ENCODE results near the gene ZNF516.

DNA sequence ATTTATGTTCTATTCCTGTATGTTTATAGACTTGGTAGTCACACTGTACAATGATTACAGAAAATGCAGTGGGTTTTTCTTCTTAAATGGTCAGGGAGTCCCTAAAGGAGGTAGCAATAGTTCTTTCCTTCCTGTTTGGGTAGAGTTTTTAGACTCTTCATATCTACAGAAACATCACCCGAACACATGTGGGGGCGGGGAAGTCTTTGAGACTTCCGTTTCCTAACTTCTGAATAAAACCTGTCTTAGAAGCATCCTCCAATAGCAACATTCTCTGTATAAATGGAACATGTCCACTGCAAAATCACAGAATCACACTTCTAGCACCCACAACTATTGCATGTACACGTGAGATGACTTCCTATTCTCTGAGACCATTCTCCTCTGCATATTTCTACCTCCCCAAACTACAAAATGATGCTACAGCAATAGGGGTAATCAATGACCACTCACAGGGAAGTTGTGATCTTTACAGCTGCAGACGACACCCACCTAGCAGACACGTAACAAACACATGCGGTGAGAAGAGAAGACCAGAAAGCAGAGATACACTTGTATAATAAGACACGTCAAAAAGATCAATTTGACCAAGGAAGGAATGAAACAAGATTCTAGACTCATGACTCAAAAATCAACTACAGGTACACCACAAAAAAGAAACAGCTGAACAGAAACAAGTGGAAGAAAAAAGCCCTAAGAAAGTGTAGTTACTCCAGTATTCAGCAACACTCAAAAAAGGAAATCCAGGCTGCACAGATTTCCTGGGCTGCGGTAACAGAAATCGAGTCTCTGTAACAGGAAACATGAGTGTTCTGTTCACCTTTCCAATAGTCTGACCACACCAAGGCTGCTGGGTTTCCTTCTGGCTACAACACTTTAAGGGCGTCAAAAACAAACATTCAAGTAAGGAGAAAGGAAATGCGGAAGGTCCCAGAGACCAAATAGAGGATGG is 120.4 kb downstream of the ZNF516 start:
- TF ChIP-seq, protein P1, sequence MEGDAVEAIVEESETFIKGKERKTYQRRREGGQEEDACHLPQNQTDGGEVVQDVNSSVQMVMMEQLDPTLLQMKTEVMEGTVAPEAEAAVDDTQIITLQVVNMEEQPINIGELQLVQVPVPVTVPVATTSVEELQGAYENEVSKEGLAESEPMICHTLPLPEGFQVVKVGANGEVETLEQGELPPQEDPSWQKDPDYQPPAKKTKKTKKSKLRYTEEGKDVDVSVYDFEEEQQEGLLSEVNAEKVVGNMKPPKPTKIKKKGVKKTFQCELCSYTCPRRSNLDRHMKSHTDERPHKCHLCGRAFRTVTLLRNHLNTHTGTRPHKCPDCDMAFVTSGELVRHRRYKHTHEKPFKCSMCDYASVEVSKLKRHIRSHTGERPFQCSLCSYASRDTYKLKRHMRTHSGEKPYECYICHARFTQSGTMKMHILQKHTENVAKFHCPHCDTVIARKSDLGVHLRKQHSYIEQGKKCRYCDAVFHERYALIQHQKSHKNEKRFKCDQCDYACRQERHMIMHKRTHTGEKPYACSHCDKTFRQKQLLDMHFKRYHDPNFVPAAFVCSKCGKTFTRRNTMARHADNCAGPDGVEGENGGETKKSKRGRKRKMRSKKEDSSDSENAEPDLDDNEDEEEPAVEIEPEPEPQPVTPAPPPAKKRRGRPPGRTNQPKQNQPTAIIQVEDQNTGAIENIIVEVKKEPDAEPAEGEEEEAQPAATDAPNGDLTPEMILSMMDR (conservative IDR thresholded peaks at IDR 0.05; ENCODE audit: low read depth, low read length), result no peak
- TF ChIP-seq POLR2A (IDR thresholded peaks at IDR 0.05; ENCODE audit: low read depth, low read length), result no peak
- TF ChIP-seq CEBPB (IDR thresholded peaks at IDR 0.05; ENCODE audit: low read depth, low read length), result no peak
- no peak for TF ChIP-seq MAZ (IDR thresholded peaks at IDR 0.05; ENCODE audit: borderline replicate concordance, low read depth, low read length)
